Neural cell (in vitro differentiated cells): ENCODE results near the gene F2R. TPM values are rescaled to one million over a fixed set of nuclear protein-coding genes. Genes with fewer than 3 reads are reported as not detected.
"Not testable (repeated sequence)": the region's sequence is repeated elsewhere in the genome, so short reads cannot be mapped to it uniquely, and the experiment has no call there.

Experiments
- H2AFZ ChIP-seq: fragments of 200-600, 300-800 bp; sonication (generic), shearing (Covaris generic); 2 replicates; pipeline ENCODE4 v1.6.0; 2014; ENCODE audit warnings: low read depth, mild to moderate bottlenecking, antibody characterized with exemption, low read length, moderate library complexity
- H3F3A ChIP-seq: fragments of 200-600 bp; shearing (Covaris generic); 2 replicates; pipeline ENCODE4 v1.6.1; 2016; ENCODE audit warnings: mild to moderate bottlenecking, moderate library complexity, mixed read lengths, antibody characterized with exemption, low read length; ENCODE audit not compliant: insufficient read depth, poor library complexity, severe bottlenecking
- H3K27ac ChIP-seq: fragments of 200-600, 300-800 bp; sonication (generic), shearing (Covaris generic); 2 replicates; pipeline ENCODE4 v1.5.1; 2014; ENCODE audit warnings: mild to moderate bottlenecking, low read length, moderate library complexity
- H3K27me3 ChIP-seq: fragments of 300-800, 200-600 bp; sonication (generic), shearing (Covaris generic); 2 replicates; pipeline ENCODE4 v1.6.0; 2014; ENCODE audit warnings: mild to moderate bottlenecking, low read depth, low read length, moderate library complexity; ENCODE audit not compliant: insufficient read depth
- H3K36me3 ChIP-seq: fragments of 300-800, 200-600 bp; sonication (generic), shearing (Covaris generic); 2 replicates; pipeline ENCODE4 v1.5.1; 2014; ENCODE audit warnings: mild to moderate bottlenecking, antibody characterized with exemption, low read length, moderate library complexity; ENCODE audit not compliant: insufficient read depth
- H3K4me2 ChIP-seq: fragments of 300-800, 200-600 bp; sonication (generic), shearing (Covaris generic); 2 replicates; pipeline ENCODE4 v1.6.0; 2014; ENCODE audit warnings: mild to moderate bottlenecking, low read length
- H3K4me3 ChIP-seq: fragments of 300-800, 200-600 bp; sonication (generic), shearing (Covaris generic); 2 replicates; pipeline ENCODE4 v1.5.1; 2014; ENCODE audit warnings: mild to moderate bottlenecking, low read length, moderate library complexity
- H3K79me2 ChIP-seq: fragments of 200-600 bp; shearing (Covaris generic); replicated peaks from 2 replicates; pipeline ENCODE4 v1.6.0; 2014; ENCODE audit warnings: mild to moderate bottlenecking, low read length, moderate library complexity; ENCODE audit not compliant: insufficient read depth
- H3K9ac ChIP-seq: fragments of 300-800, 200-600 bp; sonication (generic), shearing (Covaris generic); 2 replicates; pipeline ENCODE4 v1.6.1; 2016; ENCODE audit warnings: mild to moderate bottlenecking, low read length, mixed read lengths
- H3K9me2 ChIP-seq: fragments of 200-600 bp; shearing (Covaris generic); 2 replicates; pipeline ENCODE4 v1.6.1; 2016; ENCODE audit warnings: mild to moderate bottlenecking, low read length, mixed read lengths; ENCODE audit not compliant: insufficient read depth
- H3K9me3 ChIP-seq: fragments of 200-600, 300-800 bp; sonication (generic), shearing (Covaris generic); 2 replicates; pipeline ENCODE4 v1.6.1; 2016; ENCODE audit warnings: mild to moderate bottlenecking, mixed run types, low read length, moderate library complexity, mixed read lengths
- H4K20me1 ChIP-seq: fragments of 200-600 bp; shearing (Covaris generic); 2 replicates; pipeline ENCODE4 v1.6.1; 2016; ENCODE audit warnings: mild to moderate bottlenecking, mixed run types; ENCODE audit not compliant: insufficient read depth
- EP300 ChIP-seq: fragments of 450-650 bp; conservative IDR thresholded peaks from 2 replicates; pipeline ENCODE4 v1.6.1; 2014; ENCODE audit warnings: antibody characterized with exemption, mild to moderate bottlenecking, moderate library complexity; ENCODE audit not compliant: poor library complexity, severe bottlenecking
- EZH2 ChIP-seq: fragments of 200-600, 300-800 bp; shearing (Covaris generic), sonication (generic); IDR thresholded peaks from 2 replicates; pipeline ENCODE4 v1.6.1; 2014; ENCODE audit warnings: antibody characterized with exemption, low read length, borderline replicate concordance, mild to moderate bottlenecking; ENCODE audit not compliant: insufficient read depth, poor library complexity, severe bottlenecking
- MXI1 ChIP-seq: fragments of 450-650 bp; conservative IDR thresholded peaks from 2 replicates; pipeline ENCODE4 v1.6.1; 2014; ENCODE audit warnings: antibody characterized with exemption, mild to moderate bottlenecking; ENCODE audit not compliant: poor library complexity, severe bottlenecking
- POLR2AphosphoS5 ChIP-seq: IDR thresholded peaks from 2 replicates; pipeline ENCODE4 v1.6.1; 2012
- RAD21 ChIP-seq: fragments of 450-650 bp; conservative IDR thresholded peaks from 2 replicates; pipeline ENCODE4 v1.6.1; 2014; ENCODE audit warnings: antibody characterized with exemption, mild to moderate bottlenecking, moderate library complexity
- SMC3 ChIP-seq: fragments of 450-650 bp; conservative IDR thresholded peaks from 2 replicates; pipeline ENCODE4 v1.6.1; 2014; ENCODE audit warnings: antibody characterized with exemption, mild to moderate bottlenecking, moderate library complexity; ENCODE audit not compliant: poor library complexity
- TAF1 ChIP-seq: IDR thresholded peaks from 2 replicates; pipeline ENCODE4 v1.6.1; 2012; ENCODE audit warnings: low read depth
- polyA plus RNA-seq: library from polyadenylated mRNA; depleted of rRNA; stranded (reverse); fragments of >200 nt; gene quantifications from 2 replicates; pipeline ENCODE4 v1.2.3, GENCODE V29; 2014
- TF ChIP-seq, protein P1 (sequence below): IDR thresholded peaks from 2 replicates; pipeline ENCODE4 v1.6.1; 2012; ENCODE audit warnings: borderline replicate concordance
- TF ChIP-seq, protein P2 (sequence below): fragments of 450-650 bp; IDR thresholded peaks from 2 replicates; pipeline ENCODE4 v1.5.1; 2014; ENCODE audit warnings: antibody characterized with exemption, mild to moderate bottlenecking, moderate library complexity; ENCODE audit not compliant: poor library complexity, severe bottlenecking

F2R gene
- polyA plus RNA-seq, 1 donor from 2014 or later = 35.9 TPM

DNA sequence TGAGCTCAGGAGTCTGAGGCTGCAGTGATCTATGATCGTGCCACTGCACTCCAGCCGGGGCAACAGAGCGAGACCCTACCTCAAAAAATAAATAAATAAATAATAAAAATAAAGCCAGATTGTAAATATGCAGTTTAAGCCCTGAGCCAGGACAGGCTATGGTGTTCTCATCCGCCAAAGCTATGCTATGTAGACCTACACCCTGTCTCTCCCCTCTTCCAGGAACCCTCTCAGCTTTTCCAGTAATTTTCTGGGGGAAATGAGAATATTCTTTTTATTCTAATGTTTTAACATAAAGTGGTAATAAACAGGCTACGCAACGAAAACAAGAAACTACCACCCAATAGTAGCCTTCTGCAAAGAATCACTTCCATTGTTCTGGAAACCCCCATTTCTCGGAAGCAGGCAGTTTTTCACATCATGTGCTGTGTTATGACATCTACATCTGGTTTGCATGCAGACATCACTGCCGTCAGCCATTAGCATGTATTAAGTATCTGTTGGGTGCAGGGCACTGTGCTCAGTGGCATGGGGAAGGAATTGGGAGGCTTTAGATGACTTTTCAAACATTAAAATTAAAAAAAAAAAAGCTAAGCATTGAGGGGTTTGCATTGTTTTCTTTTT lies 38.0 kb upstream of the F2R start:
- no peak overlapping the region for H2AFZ ChIP-seq
- no peak overlapping the region for H3K4me2 ChIP-seq
- no peak overlapping the region for H3K9ac ChIP-seq
- peak overlapping the region; percentile 10 for H3K27ac ChIP-seq
- H3K9me2 ChIP-seq = no peaks in the 10 kb centered on the region
- peak overlapping the region; percentile 4 for H3K4me3 ChIP-seq
- no peaks in the 10 kb centered on the region for H3F3A ChIP-seq
- H3K79me2 ChIP-seq = no peaks in the 10 kb centered on the region
- H4K20me1 ChIP-seq = no peaks in the 10 kb centered on the region
- H3K36me3 ChIP-seq = no peaks in the 10 kb centered on the region
- TF ChIP-seq EP300 (peak; percentile 37), SMC3 (no peak), RAD21 (no peak), POLR2AphosphoS5 (peak; percentile 43)
- no peaks in the 10 kb centered on the region for H3K27me3 ChIP-seq
- H3K9me3 ChIP-seq = no peaks in the 10 kb centered on the region

DNA sequence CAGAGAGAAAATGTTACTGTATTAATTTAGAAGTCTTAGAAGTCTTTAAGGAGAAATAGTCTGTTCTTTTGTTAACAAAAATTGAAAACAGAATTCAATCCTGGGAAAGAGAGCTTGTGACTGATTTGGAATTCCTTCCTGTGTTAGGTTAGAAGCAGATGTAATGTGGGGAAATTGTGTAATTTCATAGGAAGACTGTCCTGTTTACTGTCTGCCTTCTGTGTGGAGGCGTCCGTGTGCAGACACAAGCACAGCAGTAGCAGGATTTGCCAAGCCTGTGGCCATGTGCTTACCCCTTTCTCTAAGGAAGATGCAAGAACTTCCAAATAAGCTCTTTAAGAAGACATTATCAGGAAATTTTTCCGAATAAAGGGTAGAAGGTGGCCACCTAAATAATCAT lies 36.7 kb upstream of the F2R start:
- TF ChIP-seq, protein P1, sequence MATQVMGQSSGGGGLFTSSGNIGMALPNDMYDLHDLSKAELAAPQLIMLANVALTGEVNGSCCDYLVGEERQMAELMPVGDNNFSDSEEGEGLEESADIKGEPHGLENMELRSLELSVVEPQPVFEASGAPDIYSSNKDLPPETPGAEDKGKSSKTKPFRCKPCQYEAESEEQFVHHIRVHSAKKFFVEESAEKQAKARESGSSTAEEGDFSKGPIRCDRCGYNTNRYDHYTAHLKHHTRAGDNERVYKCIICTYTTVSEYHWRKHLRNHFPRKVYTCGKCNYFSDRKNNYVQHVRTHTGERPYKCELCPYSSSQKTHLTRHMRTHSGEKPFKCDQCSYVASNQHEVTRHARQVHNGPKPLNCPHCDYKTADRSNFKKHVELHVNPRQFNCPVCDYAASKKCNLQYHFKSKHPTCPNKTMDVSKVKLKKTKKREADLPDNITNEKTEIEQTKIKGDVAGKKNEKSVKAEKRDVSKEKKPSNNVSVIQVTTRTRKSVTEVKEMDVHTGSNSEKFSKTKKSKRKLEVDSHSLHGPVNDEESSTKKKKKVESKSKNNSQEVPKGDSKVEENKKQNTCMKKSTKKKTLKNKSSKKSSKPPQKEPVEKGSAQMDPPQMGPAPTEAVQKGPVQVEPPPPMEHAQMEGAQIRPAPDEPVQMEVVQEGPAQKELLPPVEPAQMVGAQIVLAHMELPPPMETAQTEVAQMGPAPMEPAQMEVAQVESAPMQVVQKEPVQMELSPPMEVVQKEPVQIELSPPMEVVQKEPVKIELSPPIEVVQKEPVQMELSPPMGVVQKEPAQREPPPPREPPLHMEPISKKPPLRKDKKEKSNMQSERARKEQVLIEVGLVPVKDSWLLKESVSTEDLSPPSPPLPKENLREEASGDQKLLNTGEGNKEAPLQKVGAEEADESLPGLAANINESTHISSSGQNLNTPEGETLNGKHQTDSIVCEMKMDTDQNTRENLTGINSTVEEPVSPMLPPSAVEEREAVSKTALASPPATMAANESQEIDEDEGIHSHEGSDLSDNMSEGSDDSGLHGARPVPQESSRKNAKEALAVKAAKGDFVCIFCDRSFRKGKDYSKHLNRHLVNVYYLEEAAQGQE = no peak
- TF ChIP-seq, protein P2, sequence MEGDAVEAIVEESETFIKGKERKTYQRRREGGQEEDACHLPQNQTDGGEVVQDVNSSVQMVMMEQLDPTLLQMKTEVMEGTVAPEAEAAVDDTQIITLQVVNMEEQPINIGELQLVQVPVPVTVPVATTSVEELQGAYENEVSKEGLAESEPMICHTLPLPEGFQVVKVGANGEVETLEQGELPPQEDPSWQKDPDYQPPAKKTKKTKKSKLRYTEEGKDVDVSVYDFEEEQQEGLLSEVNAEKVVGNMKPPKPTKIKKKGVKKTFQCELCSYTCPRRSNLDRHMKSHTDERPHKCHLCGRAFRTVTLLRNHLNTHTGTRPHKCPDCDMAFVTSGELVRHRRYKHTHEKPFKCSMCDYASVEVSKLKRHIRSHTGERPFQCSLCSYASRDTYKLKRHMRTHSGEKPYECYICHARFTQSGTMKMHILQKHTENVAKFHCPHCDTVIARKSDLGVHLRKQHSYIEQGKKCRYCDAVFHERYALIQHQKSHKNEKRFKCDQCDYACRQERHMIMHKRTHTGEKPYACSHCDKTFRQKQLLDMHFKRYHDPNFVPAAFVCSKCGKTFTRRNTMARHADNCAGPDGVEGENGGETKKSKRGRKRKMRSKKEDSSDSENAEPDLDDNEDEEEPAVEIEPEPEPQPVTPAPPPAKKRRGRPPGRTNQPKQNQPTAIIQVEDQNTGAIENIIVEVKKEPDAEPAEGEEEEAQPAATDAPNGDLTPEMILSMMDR = no peak
- TF ChIP-seq MXI1 (no peak), EZH2 (no peak), TAF1 (no peak), POLR2AphosphoS5 (no peak)
- H2AFZ ChIP-seq = no peak overlapping the region
- H4K20me1 ChIP-seq = no peaks in the 10 kb centered on the region
- no peaks in the 10 kb centered on the region for H3K9me2 ChIP-seq
- H3K9ac ChIP-seq = no peak overlapping the region
- no peak overlapping the region for H3K4me3 ChIP-seq
- no peaks in the 10 kb centered on the region for H3K27me3 ChIP-seq
- H3K27ac ChIP-seq = no peak overlapping the region
- H3K9me3 ChIP-seq = no peaks in the 10 kb centered on the region
- no peaks in the 10 kb centered on the region for H3K36me3 ChIP-seq
- no peaks in the 10 kb centered on the region for H3F3A ChIP-seq
- H3K79me2 ChIP-seq = no peaks in the 10 kb centered on the region
- no peak overlapping the region for H3K4me2 ChIP-seq

DNA sequence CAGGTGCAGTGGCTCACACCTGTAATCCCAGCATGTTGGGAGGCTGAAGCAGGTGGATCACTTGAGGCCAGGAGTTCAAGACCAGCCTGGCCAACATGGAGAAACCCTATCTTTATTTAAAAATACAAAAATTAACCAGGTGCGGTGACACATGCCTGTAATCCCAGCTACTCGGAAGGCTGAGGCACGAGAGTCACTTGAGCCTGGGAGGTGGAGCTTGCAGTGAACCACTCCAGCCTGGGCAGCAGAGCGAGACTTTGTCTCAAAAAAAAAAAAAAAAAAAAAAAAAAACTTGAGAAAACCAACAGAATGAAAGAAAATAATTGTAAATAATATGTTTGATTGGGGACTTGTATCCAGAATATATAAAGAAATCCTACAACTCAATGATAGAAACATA lies 35.1 kb upstream of the F2R start:
- not testable (repeated sequence) for H3K9me2 ChIP-seq, H3K9me3 ChIP-seq, H3K9ac ChIP-seq, H3K27ac ChIP-seq, H3K4me3 ChIP-seq, H3K27me3 ChIP-seq, H4K20me1 ChIP-seq, H3K79me2 ChIP-seq, H2AFZ ChIP-seq, H3F3A ChIP-seq, H3K4me2 ChIP-seq, H3K36me3 ChIP-seq
